ENCODE measurements around the gene RAB25.

GRCh38 chr1:156097499-156098178 is 36.7 kb downstream of the RAB25 start:
- TF ChIP-seq POLR2A (IDR thresholded peaks at IDR 0.05), result no peak
- TF ChIP-seq, protein P1, sequence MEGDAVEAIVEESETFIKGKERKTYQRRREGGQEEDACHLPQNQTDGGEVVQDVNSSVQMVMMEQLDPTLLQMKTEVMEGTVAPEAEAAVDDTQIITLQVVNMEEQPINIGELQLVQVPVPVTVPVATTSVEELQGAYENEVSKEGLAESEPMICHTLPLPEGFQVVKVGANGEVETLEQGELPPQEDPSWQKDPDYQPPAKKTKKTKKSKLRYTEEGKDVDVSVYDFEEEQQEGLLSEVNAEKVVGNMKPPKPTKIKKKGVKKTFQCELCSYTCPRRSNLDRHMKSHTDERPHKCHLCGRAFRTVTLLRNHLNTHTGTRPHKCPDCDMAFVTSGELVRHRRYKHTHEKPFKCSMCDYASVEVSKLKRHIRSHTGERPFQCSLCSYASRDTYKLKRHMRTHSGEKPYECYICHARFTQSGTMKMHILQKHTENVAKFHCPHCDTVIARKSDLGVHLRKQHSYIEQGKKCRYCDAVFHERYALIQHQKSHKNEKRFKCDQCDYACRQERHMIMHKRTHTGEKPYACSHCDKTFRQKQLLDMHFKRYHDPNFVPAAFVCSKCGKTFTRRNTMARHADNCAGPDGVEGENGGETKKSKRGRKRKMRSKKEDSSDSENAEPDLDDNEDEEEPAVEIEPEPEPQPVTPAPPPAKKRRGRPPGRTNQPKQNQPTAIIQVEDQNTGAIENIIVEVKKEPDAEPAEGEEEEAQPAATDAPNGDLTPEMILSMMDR (IDR thresholded peaks at IDR 0.05), result no peak

All from lower leg skin (tissue), 3 donors.